Adrenal gland (tissue), 12 donors: Measurements from ENCODE around the gene STAT1. TPM values are rescaled to one million over a fixed set of nuclear protein-coding genes. Genes with fewer than 3 reads are reported as not detected.

Experiments used
- DNase-seq, 7 donors: peaks; one replicate each; pipeline ENCODE4 v3.0.0-alpha.2; 2019 to 2020
- H3K27ac ChIP-seq, 5 donors: fragments of 200-600 bp; sonication (generic) in 4 of 5; 1 replicate in 3 of 5; 2 replicates in 2 of 5; pipeline versions ENCODE4 v1.5.1 to v1.8.0; 2016 to 2020; ENCODE audit warnings: mild to moderate bottlenecking in 1 of 5
- H3K27me3 ChIP-seq: fragments of 200-600 bp; 2 replicates; pipeline ENCODE4 v1.8.0; 2021
- H3K36me3 ChIP-seq, 2 donors: fragments of 200-600 bp; replicated peaks in 1 of 2; 1 replicate in 1 of 2; 2 replicates in 1 of 2; pipeline versions ENCODE4 v1.5.1 to v1.8.0; 2018 to 2022
- H3K4me1 ChIP-seq, 2 donors: fragments of 200-600 bp; replicated peaks in 1 of 2; 1 replicate in 1 of 2; 2 replicates in 1 of 2; pipeline versions ENCODE4 v1.5.1 to v1.8.0; 2018 to 2021
- H3K4me3 ChIP-seq, 4 donors: fragments of 200-600 bp; sonication (generic) in 3 of 4; one replicate each; pipeline ENCODE4 v1.5.1; 2016 to 2018
- H3K9me3 ChIP-seq, 3 donors: fragments of 200-600 bp; sonication (generic) in 1 of 3; replicated peaks in 1 of 3; 1 replicate in 2 of 3; 2 replicates in 1 of 3; pipeline versions ENCODE4 v1.5.1 to v1.8.0; 2016 to 2021
- POLR2A ChIP-seq, 2 donors: fragments of 450-650 bp; IDR thresholded peaks; one replicate each; pipeline ENCODE4 v1.6.1; 2017; ENCODE audit warnings: antibody characterized with exemption in 2 of 2, mild to moderate bottlenecking in 2 of 2, moderate library complexity in 1 of 2
- WGBS, 4 donors: extraction: QIAGEN DNeasy Blood & Tissue Kit in 2 of 4; methylation state at CpG; one replicate each; pipeline versions ENCODE4 v1.1.5 to v1.1.7; 2013 to 2017; 5-methylcytosine and 5-hydroxymethylcytosine counted together
- intact Hi-C, 2 donors: fragments of 100-400 bp; cut with DNase I; formaldehyde crosslinking; loops; one replicate each; pipeline versions ENCODE4 v1.14.1 to v1.15.0; 2022 to 2023
- polyA plus RNA-seq, 3 donors: library from polyadenylated mRNA; stranded (reverse); fragments of 200-250 nt in 2 of 3; fragments of 350-450 nt in 1 of 3; fragmentation: Illumina TruSeq in 1 of 3; extraction: RNeasy Lipid Tissue Mini Kit (QIAGEN cat#74804) in 1 of 3; gene quantifications; one replicate each; pipeline ENCODE4 v1.2.3, GENCODE V29; 2013 to 2014
- total RNA-seq, 9 donors: library from RNA; depleted of rRNA in 4 of 9; stranded (reverse); fragments of >200 nt in 4 of 9; fragments of 120-200 nt in 1 of 9; fragmentation: NEBNext Ultra II Directional in 1 of 9; extraction: Animal tissue kit (Norgen Biotek cat#: 25700) in 1 of 9; gene quantifications; one replicate each; pipeline versions ENCODE4 v1.1.0 to v1.2.4, GENCODE V29; 2013 to 2023
- TF ChIP-seq, protein P1 (sequence below), 6 experiments: fragments of 450-650 bp in 4 of 6; fragments of 200-600 bp in 2 of 6; sonication (generic) in 1 of 6; IDR thresholded peaks; 1 replicate in 5 of 6; 2 replicates in 1 of 6; pipeline versions ENCODE4 v1.5.1 to v1.8.0; 2016 to 2021; ENCODE audit warnings: antibody characterized with exemption in 6 of 6, mild to moderate bottlenecking in 2 of 6, moderate library complexity in 1 of 6
- donor health status: healthy with polysubstance abuse.
- donor health status: Bipolar disorder and iron deficiency.
- donor health status: DM: yes; HTN: yes; CAD: no.
- donor health status: DM: no; HTN: no; CAD: no.
- donor health status: DM: no; HTN: no; CAD: no.
- donor health status: DM: yes; HTN: yes; CAD: no.

The STAT1 gene
- total and polyA plus RNA-seq, 12 donors, result 11.9 to 165 (median 75.6) TPM

DNA sequence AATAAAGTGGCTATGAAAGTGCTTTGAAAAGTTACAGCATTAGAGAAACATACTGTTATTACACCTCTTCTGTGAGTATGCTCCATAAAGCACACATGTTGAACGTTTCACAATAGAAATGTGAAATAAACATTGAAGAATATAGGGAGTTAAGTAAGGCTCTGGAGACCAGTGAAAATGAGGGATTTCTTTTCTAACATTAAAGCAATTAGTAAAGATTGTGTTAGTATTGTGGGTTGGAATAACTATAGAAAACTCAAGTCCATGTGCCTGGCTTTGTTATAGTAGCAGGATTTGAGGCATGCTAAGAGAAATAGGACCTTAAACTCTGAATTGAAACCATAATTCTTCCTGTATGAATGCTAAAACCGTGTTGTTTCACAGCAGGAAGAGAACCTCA lies 70.3 kb downstream of the STAT1 start:
- Histone ChIP-seq H3K9me3 (peaks cover 0 to 9% (median 0%) of the 10 kb centered on the region in 3 donors), H3K4me3 (no peak overlapping the region), H3K4me1 (peaks cover 48 to 49% of the 10 kb centered on the region in 2 donors), H3K36me3 (no peaks in the 10 kb centered on the region), H3K27me3 (no peaks in the 10 kb centered on the region), H3K27ac (no peak overlapping the region)
- intact Hi-C loops, result no loop called here
- TF ChIP-seq, protein P1, sequence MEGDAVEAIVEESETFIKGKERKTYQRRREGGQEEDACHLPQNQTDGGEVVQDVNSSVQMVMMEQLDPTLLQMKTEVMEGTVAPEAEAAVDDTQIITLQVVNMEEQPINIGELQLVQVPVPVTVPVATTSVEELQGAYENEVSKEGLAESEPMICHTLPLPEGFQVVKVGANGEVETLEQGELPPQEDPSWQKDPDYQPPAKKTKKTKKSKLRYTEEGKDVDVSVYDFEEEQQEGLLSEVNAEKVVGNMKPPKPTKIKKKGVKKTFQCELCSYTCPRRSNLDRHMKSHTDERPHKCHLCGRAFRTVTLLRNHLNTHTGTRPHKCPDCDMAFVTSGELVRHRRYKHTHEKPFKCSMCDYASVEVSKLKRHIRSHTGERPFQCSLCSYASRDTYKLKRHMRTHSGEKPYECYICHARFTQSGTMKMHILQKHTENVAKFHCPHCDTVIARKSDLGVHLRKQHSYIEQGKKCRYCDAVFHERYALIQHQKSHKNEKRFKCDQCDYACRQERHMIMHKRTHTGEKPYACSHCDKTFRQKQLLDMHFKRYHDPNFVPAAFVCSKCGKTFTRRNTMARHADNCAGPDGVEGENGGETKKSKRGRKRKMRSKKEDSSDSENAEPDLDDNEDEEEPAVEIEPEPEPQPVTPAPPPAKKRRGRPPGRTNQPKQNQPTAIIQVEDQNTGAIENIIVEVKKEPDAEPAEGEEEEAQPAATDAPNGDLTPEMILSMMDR (IDR thresholded peaks at IDR 0.05), result no peak
- no peak for TF ChIP-seq POLR2A (IDR thresholded peaks at IDR 0.05)
- 67 to 74% (median 71%) methylated on average over 2 of the region's 2 CpGs for WGBS, 4 donors
- DNase-seq, result no peak

DNA sequence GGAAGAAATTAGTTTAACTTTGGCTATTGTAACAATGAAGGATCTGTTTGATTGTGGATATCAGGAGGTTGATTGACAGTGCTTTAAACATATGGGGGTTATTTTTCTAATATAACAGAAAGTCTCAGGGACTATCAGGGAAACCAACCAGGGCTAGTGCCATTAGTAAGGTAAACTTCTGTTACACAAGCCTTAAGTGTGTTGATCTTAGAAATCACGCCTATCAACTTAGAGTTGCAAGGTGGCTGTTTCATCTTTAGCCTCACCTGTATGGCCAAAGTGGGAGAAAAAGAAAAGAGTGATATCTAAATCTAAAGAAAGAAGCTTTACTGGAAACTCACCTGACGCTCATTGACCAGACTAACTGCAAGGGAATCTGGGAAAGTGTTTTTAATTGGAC lies 71.3 kb downstream of the STAT1 start:
- WGBS, 4 donors, result 97 to 100% (median 99%) methylated on average over 2 of the region's 2 CpGs
- no peak for DNase-seq
- H3K27ac ChIP-seq, result no peak overlapping the region
- peaks cover 0 to 9% (median 0%) of the 10 kb centered on the region in 3 donors for H3K9me3 ChIP-seq
- intact Hi-C loops, result no loop called here
- H3K27me3 ChIP-seq, result no peaks in the 10 kb centered on the region
- peaks cover 44 to 46% of the 10 kb centered on the region in 2 donors for H3K4me1 ChIP-seq
- no peak overlapping the region for H3K4me3 ChIP-seq
- no peaks in the 10 kb centered on the region for H3K36me3 ChIP-seq
- TF ChIP-seq, protein P1 (IDR thresholded peaks at IDR 0.05), result no peak
- no peak for TF ChIP-seq POLR2A (IDR thresholded peaks at IDR 0.05)

DNA sequence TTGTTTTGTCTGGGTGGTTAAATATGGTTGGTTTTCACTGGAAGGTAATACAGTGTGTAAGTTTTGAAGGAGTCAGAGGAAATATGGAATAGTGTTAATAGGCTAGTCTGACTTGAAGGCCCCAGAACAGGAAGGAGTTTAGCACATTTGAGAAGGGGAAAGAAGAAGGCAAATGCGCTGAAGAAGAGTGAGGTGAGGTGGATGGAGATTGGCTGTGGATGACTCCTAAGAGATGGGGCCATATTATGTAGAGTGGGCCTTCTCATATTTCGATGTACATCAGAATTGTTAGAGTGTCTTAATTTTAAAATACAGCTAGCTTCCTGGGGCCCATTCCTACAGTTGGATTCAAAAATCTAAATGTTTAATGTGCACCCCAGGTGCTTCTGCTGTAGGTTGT lies 72.4 kb downstream of the STAT1 start:
- Histone ChIP-seq H3K27me3 (no peaks in the 10 kb centered on the region), H3K9me3 (peaks cover 0 to 9% (median 0%) of the 10 kb centered on the region in 3 donors), H3K36me3 (no peaks in the 10 kb centered on the region), H3K4me3 (no peak overlapping the region), H3K4me1 (peaks cover 33 to 35% of the 10 kb centered on the region in 2 donors), H3K27ac (no peak overlapping the region)
- no peak for DNase-seq
- intact Hi-C loops, result no loop called here
- TF ChIP-seq POLR2A (IDR thresholded peaks at IDR 0.05), result no peak
- TF ChIP-seq, protein P1 (IDR thresholded peaks at IDR 0.05), result no peak
- 97 to 100% (median 99%) methylated on average over 2 of the region's 2 CpGs for WGBS, 4 donors

DNA sequence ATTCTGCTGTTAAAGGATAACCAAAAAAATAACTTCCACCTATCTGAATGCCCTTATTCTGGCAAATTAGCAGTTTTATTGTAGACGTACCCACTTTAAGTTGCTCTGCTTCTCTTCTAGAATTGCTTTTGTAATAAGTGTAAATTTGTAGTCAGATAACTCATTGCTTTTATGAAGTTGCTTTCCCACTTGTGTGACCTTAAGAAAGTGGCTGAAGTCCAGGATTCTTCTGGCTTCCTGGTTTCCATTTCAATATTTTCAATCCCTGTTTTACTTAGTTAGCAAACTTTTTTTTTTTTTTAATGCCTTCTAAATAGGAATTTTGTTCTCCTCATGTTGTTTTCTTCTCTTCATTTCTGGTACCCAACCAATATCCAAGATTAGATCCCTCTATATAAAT lies 73.5 kb downstream of the STAT1 start:
- Histone ChIP-seq H3K4me3 (no peak overlapping the region), H3K27me3 (no peaks in the 10 kb centered on the region), H3K9me3 (peaks cover 0 to 9% (median 0%) of the 10 kb centered on the region in 3 donors), H3K27ac (peak overlapping the region in 1 of 5 donors; percentile 11), H3K36me3 (no peaks in the 10 kb centered on the region), H3K4me1 (peaks cover 27 to 38% of the 10 kb centered on the region in 2 donors)
- TF ChIP-seq POLR2A (IDR thresholded peaks at IDR 0.05), result no peak
- TF ChIP-seq, protein P1 (IDR thresholded peaks at IDR 0.05), result no peak
- peak in 1 of 7 donors; percentile 30 for DNase-seq
- intact Hi-C loops, result no loop called here
- WGBS, 4 donors, result 33 to 54% (median 47%) methylated on average over 1 of the region's 1 CpG
